GM12878 (cell line): Measurements from ENCODE around the gene UPP2. TPM values are rescaled to one million over a fixed set of nuclear protein-coding genes. Genes with fewer than 3 reads are reported as not detected.

Experiments
- ATAC-seq: fragments of 200-7000 bp; cut with Tn5 transposase; 3 replicates; pipeline ENCODE4 v1.9.1; 2020; ENCODE audit warnings: mild to moderate bottlenecking, moderate library complexity
- BruUV-seq: library from RNA; stranded (reverse); fragments of 400-500 nt; replicated peaks from 2 replicates; lab custom pipeline; 2021; lab: Mats Ljungman, UMichigan
- CTCF ChIA-PET: fragments of 300-600 bp; sonication (Branson Sonifier 250); formaldehyde crosslinking; extraction: SDS; loops from one replicate; lab custom pipeline; 2021; ENCODE audit warnings: inconsistent platforms; lab: Yijun Ruan, JAX
- POLR2A ChIA-PET: fragments of 350-600 bp; formaldehyde crosslinking; extraction: SDS; loops from one replicate; lab custom pipeline; 2021; ENCODE audit warnings: inconsistent platforms; lab: Charles Lee
- RAD21 ChIA-PET: fragments of 300-600 bp; sonication (Branson Sonifier 250); formaldehyde crosslinking; loops from one replicate; lab custom pipeline; 2023; ENCODE audit warnings: antibody characterized with exemption; ENCODE audit not compliant: unreplicated experiment; lab: Charles Lee
- SMC1A ChIA-PET: fragments of 300-600 bp; sonication (Branson Sonifier 250); formaldehyde crosslinking; loops from one replicate; lab custom pipeline; 2023; ENCODE audit not compliant: unreplicated experiment, uncharacterized antibody; lab: Charles Lee
- DNase-seq: peaks from one replicate; pipeline ENCODE4 v3.0.0-alpha.2; 2011; ENCODE audit warnings: low read depth, low spot score
- FAIRE-seq: peaks from 3 replicates; lab custom pipeline; 2011; peaks lifted over from hg19 to GRCh38; lab: Jason Lieb, UNC
- H2AFZ ChIP-seq: 2 replicates; pipeline ENCODE4 v1.6.0; 2011; ENCODE audit warnings: low read depth, low read length, control low read depth; ENCODE audit not compliant: control insufficient read depth
- H3K27ac ChIP-seq: 2 replicates; pipeline ENCODE4 v1.5.1; 2011; ENCODE audit warnings: control low read depth; ENCODE audit not compliant: control insufficient read depth, insufficient read depth
- H3K27me3 ChIP-seq, 2 experiments: replicated peaks in 1 of 2; 2 replicates each; pipeline versions ENCODE4 v1.6.0 to v1.6.1; 2011; ENCODE audit warnings: low read length in 1 of 2; ENCODE audit not compliant: control insufficient read depth in 2 of 2, insufficient read depth in 2 of 2
- H3K36me3 ChIP-seq, 2 experiments: 2 replicates each; pipeline ENCODE4 v1.5.1; 2011; ENCODE audit warnings: low read length in 1 of 2; ENCODE audit not compliant: control insufficient read depth in 2 of 2, insufficient read depth in 2 of 2
- H3K4me1 ChIP-seq: 2 replicates; pipeline ENCODE4 v1.6.1; 2011; ENCODE audit warnings: mild to moderate bottlenecking, low read length, moderate library complexity, mixed read lengths; ENCODE audit not compliant: control insufficient read depth, insufficient read depth
- H3K4me2 ChIP-seq: 2 replicates; pipeline ENCODE4 v1.6.0; 2011; ENCODE audit warnings: control low read depth; ENCODE audit not compliant: control insufficient read depth, insufficient read depth
- H3K4me3 ChIP-seq: fragments of 200-600 bp; sonication (generic); 2 replicates; pipeline ENCODE4 v1.5.1; 2016
- H3K79me2 ChIP-seq: 2 replicates; pipeline ENCODE4 v1.6.0; 2011; ENCODE audit warnings: low read length; ENCODE audit not compliant: control insufficient read depth, insufficient read depth
- H3K9ac ChIP-seq: 2 replicates; pipeline ENCODE4 v1.8.0; 2011; ENCODE audit warnings: low read length, control low read depth, mixed read lengths; ENCODE audit not compliant: control insufficient read depth, insufficient read depth
- H3K9me3 ChIP-seq: replicated peaks from 3 replicates; pipeline ENCODE4 v1.5.1; 2011; ENCODE audit warnings: mild to moderate bottlenecking, low read length; ENCODE audit not compliant: control insufficient read depth, insufficient read depth
- H4K20me1 ChIP-seq: 2 replicates; pipeline ENCODE4 v1.6.0; 2011; ENCODE audit not compliant: control insufficient read depth, insufficient read depth
- E2F4 ChIP-seq: IDR thresholded peaks from 2 replicates; pipeline ENCODE4 v1.6.1; 2012; ENCODE audit warnings: low read depth, low read length, improper control_type of control experiment
- FOS ChIP-seq: IDR thresholded peaks from 3 replicates; pipeline ENCODE4 v1.6.1; 2011; ENCODE audit warnings: borderline replicate concordance; ENCODE audit not compliant: insufficient read length; ENCODE audit errors: extremely low read depth
- IKZF1 ChIP-seq: fragments of 450-650 bp; conservative IDR thresholded peaks from 2 replicates; pipeline ENCODE4 v1.6.1; 2017; ENCODE audit warnings: antibody characterized with exemption, mild to moderate bottlenecking
- IKZF2 ChIP-seq, 2 experiments: fragments of 450-650 bp; IDR thresholded peaks; 2 replicates each; pipeline ENCODE4 v1.6.1; 2017; ENCODE audit warnings: mild to moderate bottlenecking in 2 of 2, moderate library complexity in 2 of 2
- JUND ChIP-seq: IDR thresholded peaks from 2 replicates; pipeline ENCODE4 v1.6.1; 2012; ENCODE audit warnings: low read depth, mild to moderate bottlenecking, low read length, improper control_type of control experiment, moderate library complexity
- KLF5 ChIP-seq: fragments of 450-650 bp; IDR thresholded peaks from 2 replicates; pipeline ENCODE4 v1.6.1; 2014; ENCODE audit warnings: mild to moderate bottlenecking; ENCODE audit not compliant: partially characterized antibody
- MTA3 ChIP-seq: IDR thresholded peaks from 2 replicates; pipeline ENCODE4 v1.6.1; 2012; ENCODE audit warnings: low read length, inconsistent platforms, borderline replicate concordance
- MYB ChIP-seq: fragments of 150-350 bp; IDR thresholded peaks from 2 replicates; pipeline ENCODE4 v1.6.1; 2014; ENCODE audit warnings: mild to moderate bottlenecking, low read depth, low read length, borderline replicate concordance
- NFXL1 ChIP-seq: fragments of 450-650 bp; IDR thresholded peaks from 2 replicates; pipeline ENCODE4 v1.6.1; 2017; ENCODE audit warnings: antibody characterized with exemption, mild to moderate bottlenecking, borderline replicate concordance
- PBX3 ChIP-seq: IDR thresholded peaks from 2 replicates; pipeline ENCODE4 v1.6.1; 2011; ENCODE audit warnings: mild to moderate bottlenecking, low read depth, low read length, moderate library complexity; ENCODE audit not compliant: insufficient replicate concordance
- RB1 ChIP-seq: fragments of 450-650 bp; formaldehyde crosslinking; IDR thresholded peaks from 2 replicates; pipeline ENCODE4 v1.6.1; 2017; ENCODE audit warnings: mild to moderate bottlenecking, borderline replicate concordance
- RELB ChIP-seq: fragments of 450-650 bp; IDR thresholded peaks from 2 replicates; pipeline ENCODE4 v1.6.1; 2017; ENCODE audit warnings: low read depth, mild to moderate bottlenecking, moderate library complexity
- REST ChIP-seq: IDR thresholded peaks from 2 replicates; pipeline ENCODE4 v1.6.1; 2012; ENCODE audit warnings: mild to moderate bottlenecking, low read depth, low read length
- RUNX3 ChIP-seq: IDR thresholded peaks from 2 replicates; pipeline ENCODE4 v1.6.1; 2012; ENCODE audit warnings: low read length, inconsistent platforms
- SIX5 ChIP-seq: IDR thresholded peaks from 2 replicates; pipeline ENCODE4 v1.6.1; 2011; ENCODE audit warnings: mild to moderate bottlenecking, low read depth, low read length, moderate library complexity; ENCODE audit not compliant: severe bottlenecking
- SUZ12 ChIP-seq: fragments of 200-600 bp; sonication (generic); IDR thresholded peaks from one replicate; pipeline ENCODE4 v1.6.1; 2018; ENCODE audit warnings: antibody characterized with exemption, mild to moderate bottlenecking; ENCODE audit not compliant: unreplicated experiment
- TCF12 ChIP-seq: IDR thresholded peaks from 2 replicates; pipeline ENCODE4 v1.6.1; 2011; ENCODE audit warnings: low read depth, mild to moderate bottlenecking, low read length
- TCF3 ChIP-seq: IDR thresholded peaks from 2 replicates; pipeline ENCODE4 v1.6.1; 2012; ENCODE audit warnings: low read depth, mild to moderate bottlenecking, low read length, borderline replicate concordance; ENCODE audit not compliant: insufficient read depth
- WGBS: methylation state at CpG from one replicate; pipeline ENCODE4 v1.1.6; 2016; ENCODE audit warnings: low lambda C conversion rate; ENCODE audit not compliant: insufficient replicate concordance, insufficient coverage; ENCODE audit errors: missing lambda C conversion rate; 5-methylcytosine and 5-hydroxymethylcytosine counted together
- in situ Hi-C: fragments of 300-500 bp; cut with MboI; formaldehyde crosslinking; loops from 9 replicates; pipeline ENCODE4 v1.14.3; 2018; ENCODE audit warnings: mixed read lengths
- intact Hi-C: fragments of 100-400 bp; cut with micrococcal nuclease; formaldehyde crosslinking; loops from one replicate; pipeline ENCODE4 v1.14.2; 2022; ENCODE audit not compliant: unreplicated experiment
- polyA plus RNA-seq, 11 experiments: library from polyadenylated mRNA; depleted of rRNA in 4 of 11; unstranded in 6 of 11; stranded (reverse) in 5 of 11; fragments of >200 nt; fragmentation: Nextera tagmentation in 4 of 11; fragmentation: Illumina TruSeq in 1 of 11; extraction: Ambion mirVana in 4 of 11; extraction: Trizol in 1 of 11; gene quantifications; 1 replicate in 1 of 11; 2 replicates in 10 of 11; pipeline versions ENCODE4 v1.2.1 to v1.2.3, GENCODE V29; 2011 to 2016; ENCODE audit warnings: inconsistent platforms in 2 of 11, missing spikeins in 2 of 11, low read depth in 1 of 11
- total RNA-seq, 4 experiments: library from RNA; depleted of rRNA in 3 of 4; stranded (reverse); fragments of >200 nt in 3 of 4; fragmentation: Illumina TruSeq in 1 of 4; extraction: Trizol in 1 of 4; gene quantifications; 2 replicates each; pipeline versions ENCODE4 v1.2.1 to v1.2.3, GENCODE V29; 2013 to 2021

UPP2 gene
- total and polyA plus RNA-seq, 10 of the 15 experiments (the other 5 are each of a cell fraction or from before 2014, with no cell fraction given): not detected

- BruUV-seq: no TSS peak
- Histone ChIP-seq H3K27me3 (no peaks in the 10 kb centered on the region; a peak in 1 of 4 replicates), H3K4me2 (no peak overlapping the region), H3K36me3 (no peaks in the 10 kb centered on the region), H3K9me3 (no peaks in the 10 kb centered on the region), H3K27ac (no peak overlapping the region), H3K4me3 (no peak overlapping the region), H4K20me1 (no peaks in the 10 kb centered on the region), H3K9ac (no peak overlapping the region), H3K79me2 (no peaks in the 10 kb centered on the region), H3K4me1 (no peaks in the 10 kb centered on the region), H2AFZ (no peak overlapping the region)
- ChIA-PET SMC1A (no interaction called here), RAD21 (interaction anchor here (0.8 kb wide), 1 partner anchor 35 kb away, joined by 3 read pairs; no protein-coding TSS in a partner anchor), CTCF (interaction anchor here (1.4 kb wide), 1 partner anchor 579 kb away, joined by 5 read pairs; no protein-coding TSS in a partner anchor), POLR2A (no interaction called here)
- WGBS: 8% methylated on average over 1 of the region's 1 CpG
- FAIRE-seq: no peak
- no peak for DNase-seq
- ATAC-seq: no peak; the same call in 2 of the 3 replicates
- intact Hi-C loops (no loop called here), in situ Hi-C loops (no loop called here)
- no peak for TF ChIP-seq NFXL1
- TF ChIP-seq MTA3: no peak
- no peak for TF ChIP-seq RUNX3
- no peak for TF ChIP-seq RB1
- TF ChIP-seq MYB: no peak
- TF ChIP-seq TCF3: no peak
- TF ChIP-seq IKZF1: no peak
- no peak for TF ChIP-seq E2F4
- no peak for TF ChIP-seq KLF5
- no peak for TF ChIP-seq JUND
- TF ChIP-seq RELB: no peak
- no peak for TF ChIP-seq SIX5
- no peak for TF ChIP-seq SUZ12
- no peak for TF ChIP-seq PBX3
- TF ChIP-seq REST: no peak
- TF ChIP-seq FOS: no peak
- no peak for TF ChIP-seq IKZF2 (IDR thresholded peaks at IDR 0.05)
- no peak for TF ChIP-seq TCF12
These were observed 72.8 kb downstream of the UPP2 start for GRCh38 chr2:158174495-158174894.
